NB4 (cell line): ENCODE measurements around the gene CCDC107.

Source experiments
- DNase-seq: peaks from one replicate; pipeline ENCODE4 v3.0.0; 2010; ENCODE audit warnings: low read depth
- H3K4me3 ChIP-seq: one replicate; pipeline ENCODE4 v1.5.1; 2011; ENCODE audit warnings: mild to moderate bottlenecking, low read depth, low read length, moderate library complexity
- CTCF ChIP-seq: IDR thresholded peaks from one replicate; pipeline ENCODE4 v1.5.1; 2012; ENCODE audit warnings: low read depth, low read length
- MAX ChIP-seq: IDR thresholded peaks from 2 replicates; pipeline ENCODE4 v1.6.1; 2011; ENCODE audit warnings: low read depth, low read length
- MYC ChIP-seq: IDR thresholded peaks from 2 replicates; pipeline ENCODE4 v1.6.1; 2011; ENCODE audit warnings: low read depth, low read length
- POLR2A ChIP-seq: IDR thresholded peaks from 2 replicates; pipeline ENCODE4 v1.6.1; 2011; ENCODE audit warnings: mild to moderate bottlenecking; ENCODE audit not compliant: insufficient read length; ENCODE audit errors: extremely low read depth

Gene CCDC107

GRCh38 chr9:35649431-35650340 is 8.4 kb upstream of the CCDC107 start:
- peak overlapping the region; percentile 17 for H3K4me3 ChIP-seq
- peak; percentile 95 for DNase-seq
- TF ChIP-seq MAX (0 out of 2 replicates have a peak, but pooled peaks have one; percentile 15), MYC (no peak; the same call in 1 of the 2 replicates), CTCF (no peak), POLR2A (no peak)

GRCh38 chr9:35650341-35651158 is 7.5 kb upstream of the CCDC107 start, which contains the start of gene SIT1:
Gene SIT1, minus strand, starts transcription at chr9:35650931. Its CDS starts 78 bp downstream, at chr9:35650853.
- H3K4me3 ChIP-seq, result peak within 1 kb of the TSS; percentile 17
- TF ChIP-seq MAX (no peak), MYC (no peak), CTCF (no peak), POLR2A (no peak)
- DNase-seq, result peak; percentile 25

GRCh38 chr9:35651956-35652828 is 5.9 kb upstream of the CCDC107 start:
- DNase-seq, result peak; percentile 81
- no peak overlapping the region for H3K4me3 ChIP-seq
- TF ChIP-seq CTCF (no peak), MAX (no peak), POLR2A (no peak), MYC (no peak)

- H3K4me3 ChIP-seq, result no peak overlapping the region
- no peak for DNase-seq
- TF ChIP-seq MAX (no peak), MYC (no peak), POLR2A (no peak), CTCF (no peak)
These were observed 5.3 kb upstream of the CCDC107 start for GRCh38 chr9:35652829-35653209.

GRCh38 chr9:35653611-35654010 is 4.5 kb upstream of the CCDC107 start:
- H3K4me3 ChIP-seq, result no peak overlapping the region
- DNase-seq, result no peak
- no peak for TF ChIP-seq MAX
- no peak for TF ChIP-seq POLR2A
- no peak for TF ChIP-seq MYC
- TF ChIP-seq CTCF, result no peak
